Left cardiac atrium (tissue), 4 donors: ENCODE measurements around the gene ATOH8. TPM values are rescaled to one million over a fixed set of nuclear protein-coding genes. Genes with fewer than 3 reads are reported as not detected.
"Not testable (repeated sequence)": the region's sequence is repeated elsewhere in the genome, so short reads cannot be mapped to it uniquely, and the experiment has no call there.

ENCODE experiments used
- ATAC-seq, 2 donors: fragments of 200-7000 bp; cut with Tn5 transposase; one replicate each; pipeline ENCODE4 v1.9.1; 2020; ENCODE audit warnings: mild to moderate bottlenecking in 2 of 2, moderate library complexity in 2 of 2
- DNase-seq: peaks from one replicate; pipeline ENCODE4 v3.0.0-alpha.2; 2020
- intact Hi-C, 2 donors: fragments of 100-400 bp; cut with DNase I; formaldehyde crosslinking; loops; one replicate each; pipeline versions ENCODE4 v1.14.1 to v1.15.1; 2022 to 2023
- microRNA-seq, 2 donors: library from miRNA; unstranded; fragments of <30 nt; microRNA quantifications; one replicate each; pipeline ENCODE4 v1.2.0, GENCODE V29; 2020
- total RNA-seq, 2 donors: library from RNA; stranded (reverse); fragmentation: NEBNext Ultra II Directional; extraction: Animal tissue kit (Norgen Biotek cat#: 25700); gene quantifications; one replicate each; pipeline ENCODE4 v1.2.1, GENCODE V29; 2021
- donor health status: DM: no; HTN: yes; CAD: no.
- donor health status: DM: no; HTN: yes; CAD: no; lungs with severe emphysema.
- donor health status: DM: yes; HTN: yes; CAD: no.
- donor health status: Dilated cardiomyopathy.

The ATOH8 gene
- total RNA-seq, 2 donors from 2014 or later: 23.4 to 29.1 TPM

DNA sequence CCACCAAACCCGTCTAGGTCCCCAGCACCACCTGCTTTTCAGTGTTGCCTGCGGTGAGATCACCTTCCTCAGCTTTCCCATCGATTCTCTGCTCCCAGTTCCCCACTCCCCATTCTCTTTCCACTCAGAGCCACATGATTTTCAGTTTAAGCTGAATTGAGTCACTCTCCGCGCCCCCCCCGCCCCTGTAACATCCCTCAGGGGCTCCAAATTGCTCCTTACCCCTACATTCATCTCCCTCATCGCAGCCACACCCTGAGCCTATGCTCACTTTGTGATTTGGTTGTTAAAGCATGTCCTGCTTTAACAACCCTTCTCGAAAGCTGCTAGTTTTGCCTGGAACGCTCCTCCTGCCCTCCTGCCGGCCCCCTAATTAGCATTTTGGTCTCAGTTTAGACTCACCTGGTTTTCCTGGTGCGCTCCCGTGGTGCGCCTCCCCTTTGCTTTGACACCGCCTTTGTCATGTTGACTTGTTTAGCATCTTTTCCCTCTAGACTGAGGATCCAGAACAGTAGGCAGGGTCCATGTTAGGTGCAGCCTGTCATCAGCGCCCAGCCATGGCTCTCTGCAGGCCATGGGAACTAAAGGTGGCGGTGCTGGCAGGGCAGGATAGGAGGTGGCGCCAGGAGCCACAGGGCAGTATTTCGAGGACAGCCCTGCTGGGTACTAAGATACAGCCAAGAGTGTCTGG, 74.2 kb downstream of the ATOH8 start:
- ATAC-seq (no peak), DNase-seq (no peak)
- intact Hi-C loops: loop anchor here (1.0 to 5.0 kb wide), 3 partner anchors 59 to 252 kb away; partner anchors contain the start of gene ST3GAL5 (in 1 of the 2)

GRCh38 chr2:85828725-85829124, 74.9 kb downstream of the ATOH8 start:
- intact Hi-C loops: loop anchor here in 1 of 2 donors (1.0 to 5.0 kb wide), 2 partner anchors 59 to 252 kb away; partner anchors contain the start of gene ST3GAL5
- DNase-seq: no peak
- no peak for ATAC-seq

DNA sequence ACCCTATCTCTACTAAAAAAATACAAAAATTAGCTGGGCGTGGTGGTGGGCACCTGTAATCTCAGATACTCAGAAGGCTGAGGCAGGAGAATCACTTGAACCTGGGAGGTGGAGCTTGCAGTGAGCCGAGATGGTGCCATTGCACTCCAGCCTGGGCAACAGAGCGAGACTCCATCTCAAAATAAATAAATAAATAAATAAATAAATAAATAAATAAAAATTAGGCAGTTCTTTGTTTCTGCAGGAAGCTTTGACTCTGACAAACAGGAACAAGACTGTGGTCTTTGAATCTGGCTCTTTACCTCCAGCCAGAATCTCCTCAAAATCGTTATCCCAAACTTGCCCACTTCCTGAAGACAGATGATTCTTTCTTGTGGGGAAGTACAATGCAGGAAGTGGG, 75.6 kb downstream of the ATOH8 start:
- DNase-seq, ATAC-seq: not testable (repeated sequence)
- intact Hi-C loops: loop anchor here in 1 of 2 donors (5.0 kb wide), 1 partner anchor 58 kb away; the partner anchor contains the start of gene ST3GAL5

DNA sequence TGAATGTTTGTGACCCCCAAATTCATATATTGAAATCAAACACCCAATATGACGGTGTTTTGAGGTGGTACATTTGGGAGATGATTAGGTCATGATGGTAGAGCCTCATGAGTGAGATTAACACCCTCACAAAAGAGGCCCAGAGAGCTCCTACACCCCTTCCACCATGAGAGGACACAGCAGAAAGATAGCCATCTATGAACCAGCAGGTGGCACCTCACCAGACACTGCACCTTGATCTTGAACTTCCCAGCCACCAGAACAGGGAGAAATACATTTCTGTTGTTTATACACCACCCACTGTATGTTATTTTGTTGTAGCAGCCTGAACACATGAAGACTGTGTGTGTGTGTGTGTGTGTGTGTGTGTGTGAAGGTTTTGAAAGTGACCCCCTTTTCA, 76.9 kb downstream of the ATOH8 start:
- intact Hi-C loops: no loop called here

DNA sequence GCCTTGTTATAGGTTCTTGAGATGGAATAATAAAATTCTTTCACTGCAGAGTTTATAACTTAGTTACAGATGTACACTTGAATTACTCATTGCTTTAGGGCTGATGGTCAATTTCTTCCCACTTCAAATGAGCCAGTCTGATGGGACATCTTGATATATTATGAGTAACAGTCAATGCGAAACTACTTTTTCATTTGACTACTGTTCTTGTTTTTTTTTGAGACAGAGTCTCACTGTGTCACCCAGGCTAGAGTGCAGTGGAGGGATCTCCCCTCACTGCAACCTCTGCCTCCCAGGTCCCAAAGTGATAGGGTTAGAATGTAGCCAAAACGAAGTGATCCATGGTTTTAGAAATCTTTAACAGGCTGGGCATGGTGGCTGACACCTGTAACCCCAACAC, 77.9 kb downstream of the ATOH8 start:
- DNase-seq: no peak
- no peak for ATAC-seq
- intact Hi-C loops: no loop called here

More for the DNA sequence above, 76.9 kb downstream of the ATOH8 start:
- DNase-seq (no peak), ATAC-seq (no peak)

DNA sequence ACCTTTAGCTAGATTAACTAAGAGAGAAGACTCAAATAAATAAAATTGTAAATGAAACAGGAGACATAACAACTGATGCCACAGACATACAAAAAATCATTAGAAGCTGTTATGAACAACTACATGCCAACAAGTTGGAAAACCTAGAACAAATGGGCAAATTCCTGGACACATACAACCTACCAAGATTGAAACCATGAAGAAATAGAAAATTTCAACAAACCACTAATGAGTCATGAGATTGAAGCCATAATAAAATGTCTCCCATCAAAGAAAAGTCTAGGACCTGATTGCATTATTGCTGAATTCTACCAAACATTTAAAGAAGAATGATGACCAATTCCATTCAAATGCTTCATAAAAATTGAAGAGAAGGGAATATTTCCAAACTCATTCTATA, 80.7 kb downstream of the ATOH8 start:
- ATAC-seq (no peak), DNase-seq (no peak)
- intact Hi-C loops: no loop called here

Small RNA genes within 50 kb of the gene (microRNA-seq; reads per million reads assigned to microRNA genes)
- gene MIR6071: 0 reads per million in 2 donors

Other genes with a start within 250 kb of the ATOH8 start
- 100 to 1,000 TPM; 107 to 389 TPM for gene MAT2A, start 214.8 kb upstream of the ATOH8 start, total RNA-seq
- 10 to 100 TPM; 34.0 to 37.3 TPM for gene GGCX, start 192.5 kb upstream of the ATOH8 start, total RNA-seq
- 10 to 100 TPM; 30.3 to 54.8 TPM for gene VAMP8, start 176.4 kb upstream of the ATOH8 start, total RNA-seq
- 10 to 100 TPM; 84.7 to 91.4 TPM for gene VAMP5, start 169.6 kb upstream of the ATOH8 start, total RNA-seq
- 10 to 100 TPM; 86.5 to 97.1 TPM for gene RNF181, start 158.2 kb upstream of the ATOH8 start, total RNA-seq
- 10 to 100 TPM; 12.7 to 14.9 TPM for gene TMEM150A, start 151.3 kb upstream of the ATOH8 start, total RNA-seq
- gene C2orf68, start 141.9 kb upstream of the ATOH8 start, total RNA-seq: 10 to 100 TPM; 21.3 to 22.4 TPM
- gene USP39, start 137.8 kb upstream of the ATOH8 start, total RNA-seq: 10 to 100 TPM; 26.6 to 32.3 TPM
- under 1 TPM; 0.12 to 0.44 TPM for gene SFTPB, start 85.8 kb upstream of the ATOH8 start, total RNA-seq
- gene GNLY, start 59.6 kb upstream of the ATOH8 start, total RNA-seq: 1 to 10 TPM in 1 of 2 donors, under 1 TPM in 1; 0.52 to 2.8 TPM
- gene ST3GAL5, start 135.0 kb downstream of the ATOH8 start, total RNA-seq: 10 to 100 TPM; 10.6 to 12.5 TPM